Measurements from ENCODE around the gene FES. TPM values are rescaled to one million over a fixed set of nuclear protein-coding genes. Genes with fewer than 3 reads are reported as not detected.

Gene FES
- total and polyA plus RNA-seq, 2 of the 13 experiments (the other 11 are each of a cell fraction or from before 2014, with no cell fraction given), result 4.0 to 9.5 TPM

- TF ChIP-seq ZNF362 (CRISPR knock-in tag; IDR thresholded peaks at IDR 0.05; ENCODE audit: borderline replicate concordance) (no peak), DMAP1 (CRISPR knock-in tag; IDR thresholded peaks at IDR 0.05) (no peak), ISL2 (CRISPR knock-in tag; IDR thresholded peaks at IDR 0.05) (no peak), ZFX (CRISPR knock-in tag; IDR thresholded peaks at IDR 0.05; ENCODE audit: low read depth) (peak; percentile 55), GPBP1L1 (CRISPR knock-in tag; IDR thresholded peaks at IDR 0.05) (no peak), PTBP1 (IDR thresholded peaks at IDR 0.05; ENCODE audit: low read depth, low read length, poor library complexity, severe bottlenecking) (no peak), MXI1 (IDR thresholded peaks at IDR 0.05; ENCODE audit: borderline replicate concordance, low read depth, low read length) (no peak), CHD2 (IDR thresholded peaks at IDR 0.05; ENCODE audit: low read depth, low read length) (no peak), ZNF10 (CRISPR knock-in tag; IDR thresholded peaks at IDR 0.05; ENCODE audit: borderline replicate concordance, low read depth) (no peak), HNRNPL (IDR thresholded peaks at IDR 0.05; ENCODE audit: low read depth, low read length) (no peak), ZNF318 (CRISPR knock-in tag; IDR thresholded peaks at IDR 0.05) (no peak), ZNF253 (CRISPR knock-in tag; IDR thresholded peaks at IDR 0.05; ENCODE audit: borderline replicate concordance) (no peak), ZNF788 (CRISPR knock-in tag; IDR thresholded peaks at IDR 0.05; ENCODE audit: borderline replicate concordance) (no peak), ZNF296 (CRISPR knock-in tag; conservative IDR thresholded peaks at IDR 0.05) (no peak), BCL6 (CRISPR knock-in tag; IDR thresholded peaks at IDR 0.05) (no peak), GLI4 (CRISPR knock-in tag; IDR thresholded peaks at IDR 0.05; ENCODE audit: borderline replicate concordance) (no peak), JUNB (CRISPR knock-in tag; IDR thresholded peaks at IDR 0.05; ENCODE audit: borderline replicate concordance) (no peak), ZSCAN20 (CRISPR knock-in tag; IDR thresholded peaks at IDR 0.05; ENCODE audit: borderline replicate concordance) (no peak), ZNF138 (CRISPR knock-in tag; IDR thresholded peaks at IDR 0.05; ENCODE audit: low read depth) (no peak), SP2 (CRISPR knock-in tag; IDR thresholded peaks at IDR 0.05) (no peak)
Measured at GRCh38 chr15:90934256-90934948, 50.1 kb downstream of the FES start (continued).

All from HepG2 (cell line).